Measurements from ENCODE around the gene RTL10. TPM values are rescaled to one million over a fixed set of nuclear protein-coding genes. Genes with fewer than 3 reads are reported as not detected.
A peak's percentile ranks its signal among the peaks of the same experiment; 100 is the strongest.

RTL10 gene
- total RNA-seq, 1 donor from 2014 or later: 20.3 TPM

- Mint-ChIP-seq H3K4me3 (ENCODE audit: unreplicated experiment) (no peak overlapping the region), H3K9me3 (ENCODE audit: unreplicated experiment) (no peaks in the 10 kb centered on the region), H3K36me3 (ENCODE audit: low read depth, unreplicated experiment) (no peaks in the 10 kb centered on the region), H3K27ac (ENCODE audit: unreplicated experiment) (peak overlapping the region; percentile 70), H3K4me1 (ENCODE audit: unreplicated experiment) (peaks cover 37% of the 10 kb centered on the region), H3K27me3 (ENCODE audit: unreplicated experiment) (peaks cover 20% of the 10 kb centered on the region)
- TF ChIP-seq CTCF (IDR thresholded peaks at IDR 0.05; ENCODE audit: unreplicated experiment): no peak
- DNase-seq (ENCODE audit: low spot score): no peak
Measured at GRCh38 chr22:19889951-19890350, 35.3 kb upstream of the RTL10 start.

- no peaks in the 10 kb centered on the region for H3K36me3 Mint-ChIP-seq (ENCODE audit: low read depth, unreplicated experiment)
- peaks cover 32% of the 10 kb centered on the region for H3K4me1 Mint-ChIP-seq (ENCODE audit: unreplicated experiment)
- no peaks in the 10 kb centered on the region for H3K9me3 Mint-ChIP-seq (ENCODE audit: unreplicated experiment)
- peaks cover 19% of the 10 kb centered on the region for H3K27me3 Mint-ChIP-seq (ENCODE audit: unreplicated experiment)
- H3K27ac Mint-ChIP-seq (ENCODE audit: unreplicated experiment): peak overlapping the region; percentile 13
- no peak for DNase-seq (ENCODE audit: low spot score)
- no peak for TF ChIP-seq CTCF (IDR thresholded peaks at IDR 0.05; ENCODE audit: unreplicated experiment)
- no peak overlapping the region for H3K4me3 Mint-ChIP-seq (ENCODE audit: unreplicated experiment)
Measured at GRCh38 chr22:19888131-19888746, 33.6 kb upstream of the RTL10 start.

GRCh38 chr22:19887256-19887985 is 32.7 kb upstream of the RTL10 start:
- H3K4me1 Mint-ChIP-seq (ENCODE audit: unreplicated experiment): peaks cover 25% of the 10 kb centered on the region
- no peak overlapping the region for H3K27ac Mint-ChIP-seq (ENCODE audit: unreplicated experiment)
- H3K9me3 Mint-ChIP-seq (ENCODE audit: unreplicated experiment): no peaks in the 10 kb centered on the region
- H3K4me3 Mint-ChIP-seq (ENCODE audit: unreplicated experiment): no peak overlapping the region
- TF ChIP-seq CTCF (IDR thresholded peaks at IDR 0.05; ENCODE audit: unreplicated experiment): no peak
- H3K27me3 Mint-ChIP-seq (ENCODE audit: unreplicated experiment): peaks cover 19% of the 10 kb centered on the region
- H3K36me3 Mint-ChIP-seq (ENCODE audit: low read depth, unreplicated experiment): no peaks in the 10 kb centered on the region
- no peak for DNase-seq (ENCODE audit: low spot score)

- H3K36me3 Mint-ChIP-seq (ENCODE audit: low read depth, unreplicated experiment): no peaks in the 10 kb centered on the region
- no peak for TF ChIP-seq CTCF (IDR thresholded peaks at IDR 0.05; ENCODE audit: unreplicated experiment)
- H3K9me3 Mint-ChIP-seq (ENCODE audit: unreplicated experiment): no peaks in the 10 kb centered on the region
- H3K4me1 Mint-ChIP-seq (ENCODE audit: unreplicated experiment): peaks cover 22% of the 10 kb centered on the region
- peaks cover 21% of the 10 kb centered on the region for H3K27me3 Mint-ChIP-seq (ENCODE audit: unreplicated experiment)
- no peak for DNase-seq (ENCODE audit: low spot score)
- no peak overlapping the region for H3K4me3 Mint-ChIP-seq (ENCODE audit: unreplicated experiment)
- H3K27ac Mint-ChIP-seq (ENCODE audit: unreplicated experiment): no peak overlapping the region
Measured at GRCh38 chr22:19886605-19887255, 32.1 kb upstream of the RTL10 start.

All from endothelial cell (in vitro differentiated cells).